Caki2 (cell line): ENCODE results near the gene KLF15. TPM values are rescaled to one million over a fixed set of nuclear protein-coding genes. Genes with fewer than 3 reads are reported as not detected.

ENCODE experiments used
- DNase-seq: peaks from one replicate; pipeline ENCODE4 v3.0.0-alpha.2; 2015; ENCODE audit warnings: low read depth
- in situ Hi-C: cut with HindIII; loops from 2 replicates; pipeline ENCODE4 v1.10.0; 2016; ENCODE audit warnings: low sequenced_read_pairs, low pct_unique_long_range_greater_than_20kb, mixed read lengths
- total RNA-seq: library from RNA; depleted of rRNA; stranded (reverse); fragments of >200 nt; shearing (Covaris generic); gene quantifications from 2 replicates; pipeline ENCODE4 v1.2.3, GENCODE V29; 2014; ENCODE audit warnings: low replicate concordance

The KLF15 gene
- total RNA-seq, 1 experiment from 2014 or later: not detected

DNA sequence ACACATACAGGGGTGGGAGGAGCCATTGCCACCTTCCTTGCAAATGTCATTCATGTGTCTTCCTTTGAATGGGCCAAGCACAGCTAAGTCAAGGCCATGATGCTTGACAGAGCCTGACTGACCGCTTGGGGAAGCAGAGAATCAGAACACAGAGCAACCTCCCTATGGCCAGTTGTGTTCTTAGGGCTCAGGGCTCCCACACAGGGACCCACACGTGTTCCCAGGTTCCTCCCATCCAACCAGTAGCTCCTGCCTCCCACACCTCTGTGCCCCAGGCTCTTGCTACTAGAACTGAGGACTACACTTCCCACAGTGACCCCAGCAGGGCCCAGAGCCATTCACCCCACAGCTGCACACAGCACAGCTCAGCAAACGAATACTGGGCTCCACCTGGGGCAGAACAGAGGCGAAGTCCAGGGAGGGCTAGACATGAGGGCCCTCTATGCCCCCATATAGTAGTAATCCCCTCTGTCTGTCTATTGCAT, 42.9 kb downstream of the KLF15 start:
- DNase-seq: no peak
- in situ Hi-C loops: no loop called here

GRCh38 chr3:126313580-126314304, 43.5 kb downstream of the KLF15 start:
- DNase-seq: no peak
- in situ Hi-C loops: no loop called here

- in situ Hi-C loops: no loop called here
These were observed 44.0 kb downstream of the KLF15 start for GRCh38 chr3:126313166-126313565.

DNA sequence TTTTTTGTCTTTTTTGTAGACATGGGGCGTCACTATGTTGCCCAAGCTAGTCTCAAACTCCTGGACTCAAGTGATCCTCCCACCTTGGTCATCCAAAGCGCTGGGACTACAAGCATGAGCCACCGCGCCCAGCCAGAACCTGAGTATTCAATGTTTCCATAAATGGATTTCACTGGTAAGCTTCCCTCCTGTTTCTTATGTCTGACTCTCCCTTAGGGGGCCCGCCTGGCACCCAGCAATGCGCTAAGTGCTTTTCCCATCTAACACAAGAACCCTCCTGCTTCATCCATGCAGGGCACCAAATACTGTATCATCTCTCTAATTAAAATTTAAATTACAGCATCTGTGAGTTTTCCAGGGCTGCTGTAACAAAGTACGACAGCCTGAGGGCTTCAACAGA, 44.9 kb downstream of the KLF15 start:
- in situ Hi-C loops: no loop called here
- no peak for DNase-seq

More at GRCh38 chr3:126313166-126313565, 44.0 kb downstream of the KLF15 start:
- no peak for DNase-seq

DNA sequence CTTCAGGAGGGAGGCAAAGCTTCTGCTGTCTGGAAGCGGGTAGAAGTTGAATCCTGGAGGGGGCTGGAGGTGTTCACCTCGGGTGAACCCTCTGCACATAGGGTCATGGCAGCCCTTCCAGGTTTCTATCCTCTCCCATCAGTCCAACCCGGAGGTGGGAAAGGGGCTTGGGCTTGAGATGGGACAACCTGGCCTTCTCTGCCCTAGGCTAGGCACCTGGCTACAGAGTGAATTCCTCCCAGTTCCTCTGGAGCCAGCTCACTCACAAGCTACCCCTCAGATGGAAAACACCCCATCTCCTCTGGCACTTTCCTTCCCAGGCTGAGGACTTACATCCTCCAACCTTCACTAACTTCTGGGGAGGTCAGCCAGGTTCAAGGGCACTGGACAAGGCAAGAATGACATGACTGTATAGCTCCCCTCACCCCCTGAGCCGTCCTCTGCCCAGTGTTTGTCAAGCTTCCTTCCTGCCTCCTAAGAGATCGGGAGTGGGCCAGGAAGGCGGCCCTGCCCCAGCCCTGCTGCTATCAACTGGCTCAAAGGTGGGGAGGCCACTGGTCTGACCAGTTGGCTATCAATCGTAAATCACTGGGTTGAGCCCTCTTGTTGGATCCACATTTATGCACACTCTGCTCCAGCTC, 45.8 kb downstream of the KLF15 start:
- in situ Hi-C loops: no loop called here
- no peak for DNase-seq

DNA sequence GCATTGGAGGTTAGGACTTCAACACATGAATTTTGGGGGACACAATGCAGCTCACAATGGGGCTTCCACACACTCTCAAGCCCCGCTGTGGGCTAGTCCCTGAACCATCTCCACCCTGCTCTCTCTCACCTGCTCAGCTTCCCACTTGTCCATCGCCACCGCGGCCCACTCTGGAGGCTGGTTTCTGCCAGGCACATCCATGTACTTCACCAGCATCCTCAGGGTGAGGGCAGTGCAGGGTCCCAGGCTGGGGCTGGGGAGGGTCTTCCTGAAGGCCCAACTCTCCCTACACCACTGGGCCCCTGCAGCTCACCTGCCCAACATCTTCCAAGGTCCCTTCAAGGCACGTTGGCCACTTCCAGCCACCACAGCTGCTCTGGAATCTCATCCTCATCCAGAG, 46.4 kb downstream of the KLF15 start:
- DNase-seq: no peak
- in situ Hi-C loops: no loop called here

GRCh38 chr3:126309861-126310655, 47.1 kb downstream of the KLF15 start:
- DNase-seq: no peak
- in situ Hi-C loops: no loop called here

DNA sequence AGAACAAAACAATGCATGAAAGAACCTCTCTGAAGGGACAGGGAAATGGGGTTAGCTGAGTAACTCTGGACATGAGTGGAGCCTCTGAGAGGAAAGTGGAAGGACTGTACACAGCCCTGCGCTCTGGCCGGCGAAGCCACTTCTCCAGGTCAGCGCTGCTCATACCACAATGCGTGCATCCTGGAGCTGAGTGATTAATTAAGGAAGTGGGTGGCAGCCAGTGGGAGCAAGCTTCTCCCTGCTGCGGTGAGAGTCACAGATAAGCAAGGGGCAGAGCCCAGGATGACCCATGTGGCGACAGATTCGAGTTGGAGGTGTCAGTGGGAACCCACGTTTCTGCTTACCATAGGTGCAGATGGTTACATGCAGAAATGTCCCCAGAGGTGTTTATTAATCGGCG, 48.0 kb downstream of the KLF15 start:
- no peak for DNase-seq
- in situ Hi-C loops: no loop called here

- in situ Hi-C loops: no loop called here
- no peak for DNase-seq
These were observed 48.6 kb downstream of the KLF15 start for GRCh38 chr3:126308394-126309125.

DNA sequence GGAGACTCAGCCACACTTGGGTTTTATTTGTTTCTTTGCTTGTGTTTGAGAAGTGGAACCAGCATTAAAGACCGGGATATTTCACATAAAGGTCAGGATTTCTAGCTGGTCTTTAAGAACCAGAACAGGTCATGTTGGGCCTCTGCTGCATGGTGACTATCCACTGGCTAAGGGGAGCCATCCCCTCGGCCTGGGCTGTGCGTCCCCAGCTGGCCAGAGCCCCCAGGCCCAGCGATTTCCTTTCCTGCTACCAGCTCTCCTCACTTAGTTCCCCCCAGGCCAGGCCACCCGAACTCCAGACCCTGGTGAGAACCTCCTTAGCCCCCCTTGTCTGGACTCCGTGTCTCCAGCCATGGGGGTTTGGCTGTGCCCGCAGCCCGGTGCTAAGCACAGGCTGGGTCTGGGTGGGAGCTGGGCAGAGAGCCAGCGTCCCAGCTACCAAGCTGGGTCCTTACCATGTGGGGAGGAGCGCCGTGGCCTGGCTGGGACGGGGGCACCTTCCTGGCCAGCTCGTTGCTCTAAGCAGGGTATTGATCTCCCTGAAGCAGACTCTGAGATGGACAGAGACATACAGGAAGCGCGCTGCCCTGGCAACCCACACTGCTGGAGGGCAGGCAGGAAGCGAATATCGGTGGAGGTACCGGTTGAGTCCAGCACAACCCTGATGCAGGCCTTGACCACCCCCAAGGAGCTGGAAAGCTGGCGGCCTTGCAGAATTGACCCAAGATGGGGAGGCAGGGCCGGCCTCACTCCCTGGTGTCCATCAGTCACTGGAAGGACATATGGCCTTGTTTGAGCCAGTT, 49.4 kb downstream of the KLF15 start:
- DNase-seq: no peak
- in situ Hi-C loops: no loop called here

DNA sequence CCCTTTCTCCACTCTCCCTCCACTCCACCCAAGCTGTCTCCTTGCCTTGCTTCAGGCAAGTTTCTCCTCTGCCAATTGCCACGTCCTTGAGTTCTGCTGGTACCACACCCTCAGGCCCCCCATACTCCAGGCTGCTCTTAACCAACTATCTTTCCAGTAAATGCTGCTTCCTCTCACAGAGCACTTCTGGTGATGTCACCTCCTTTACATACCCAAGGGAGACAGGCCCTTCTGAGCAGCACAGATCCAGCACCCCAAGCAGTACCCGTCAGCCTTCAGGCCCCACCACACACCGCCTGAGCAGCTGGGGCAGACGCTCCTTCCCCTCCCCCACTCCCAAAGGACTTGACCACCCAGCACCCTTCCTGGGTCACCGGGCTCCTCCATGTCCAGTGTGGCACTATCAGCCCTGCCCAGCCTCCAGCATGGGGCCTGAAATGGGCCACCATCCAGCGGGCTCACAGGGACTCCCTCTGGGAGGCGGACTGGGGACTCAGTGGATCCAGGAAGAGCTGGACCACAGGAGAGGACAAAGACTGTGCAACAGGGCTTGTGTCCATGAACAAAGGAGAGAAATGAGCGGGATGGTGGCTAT, 50.2 kb downstream of the KLF15 start:
- DNase-seq: no peak
- in situ Hi-C loops: no loop called here

- in situ Hi-C loops: no loop called here
- DNase-seq: no peak
These were observed 50.8 kb downstream of the KLF15 start for GRCh38 chr3:126306397-126306796.

- in situ Hi-C loops: no loop called here
- no peak for DNase-seq
These were observed 51.8 kb downstream of the KLF15 start for GRCh38 chr3:126305427-126305826.

GRCh38 chr3:126304704-126305103, 52.5 kb downstream of the KLF15 start:
- no peak for DNase-seq
- in situ Hi-C loops: no loop called here

- in situ Hi-C loops: no loop called here
- no peak for DNase-seq
These were observed 52.9 kb downstream of the KLF15 start for GRCh38 chr3:126304291-126304690.

GRCh38 chr3:126303272-126303671, 53.9 kb downstream of the KLF15 start:
- in situ Hi-C loops: no loop called here
- no peak for DNase-seq

DNA sequence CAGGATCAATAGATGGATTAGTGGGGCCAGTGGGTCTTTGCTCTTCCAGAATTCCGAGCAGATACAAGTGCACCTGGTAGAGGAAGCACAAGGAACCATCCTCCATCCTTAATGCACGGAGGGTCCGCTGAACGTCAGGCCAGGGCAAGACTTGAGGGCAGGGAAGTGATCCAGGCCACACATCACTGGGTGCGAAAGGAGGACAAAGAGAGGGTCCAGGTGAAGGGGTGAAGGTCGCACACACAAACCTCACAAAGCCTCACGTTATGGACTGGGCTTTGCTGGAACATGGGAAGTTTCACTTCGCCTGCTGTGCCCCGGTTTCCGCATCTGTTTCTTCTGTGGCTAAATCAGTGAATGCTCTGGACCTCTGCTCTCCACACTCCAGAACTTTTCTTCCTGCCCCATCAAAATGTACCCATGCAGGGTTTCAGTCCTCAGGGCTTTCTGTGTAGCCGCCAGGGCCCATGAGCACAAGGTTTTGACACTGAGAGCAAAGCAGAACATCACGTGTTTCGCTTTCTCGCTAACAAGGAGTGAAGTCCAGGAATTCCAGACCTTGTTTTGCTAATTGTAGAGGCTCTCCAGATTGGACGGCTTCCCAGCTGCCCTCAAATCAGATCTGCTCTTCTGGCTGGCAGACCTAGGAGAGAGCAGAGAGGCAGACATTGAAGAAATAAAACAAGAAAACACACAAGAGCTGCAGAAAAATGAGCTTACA, 56.3 kb downstream of the KLF15 start:
- no peak for DNase-seq
- in situ Hi-C loops: no loop called here
